ENCODE results near the gene TSPEAR.

DNA sequence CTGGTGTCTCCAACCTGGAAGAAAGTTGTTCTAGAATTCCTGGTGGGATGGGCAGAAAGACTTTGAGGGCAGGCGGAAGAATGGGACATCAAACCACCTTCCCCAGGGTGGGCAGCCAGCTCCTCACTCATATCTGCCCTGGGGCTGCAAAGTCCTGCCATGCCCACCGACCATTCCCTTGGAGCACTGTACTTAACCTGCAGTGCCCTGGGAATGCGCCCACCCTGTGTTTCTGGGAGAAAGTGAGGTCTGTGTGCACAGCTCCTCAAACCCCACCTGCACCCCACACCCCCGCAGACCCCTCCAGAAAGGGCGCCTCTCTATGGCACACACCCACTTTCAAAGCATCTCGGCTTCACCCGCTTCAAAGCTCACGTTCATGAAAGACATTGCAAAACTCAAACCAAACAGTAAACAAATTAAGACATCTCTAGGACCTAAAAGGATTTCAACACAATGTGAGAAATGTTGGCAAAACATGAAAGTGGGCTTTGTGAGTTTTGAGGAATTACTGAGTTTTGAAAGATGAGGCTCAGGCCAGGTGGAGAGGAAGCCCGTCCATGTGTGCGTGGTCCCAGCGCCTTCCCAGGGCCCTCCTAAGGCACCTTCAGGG is 196.5 kb downstream of the TSPEAR start:
- TF ChIP-seq, protein P1, sequence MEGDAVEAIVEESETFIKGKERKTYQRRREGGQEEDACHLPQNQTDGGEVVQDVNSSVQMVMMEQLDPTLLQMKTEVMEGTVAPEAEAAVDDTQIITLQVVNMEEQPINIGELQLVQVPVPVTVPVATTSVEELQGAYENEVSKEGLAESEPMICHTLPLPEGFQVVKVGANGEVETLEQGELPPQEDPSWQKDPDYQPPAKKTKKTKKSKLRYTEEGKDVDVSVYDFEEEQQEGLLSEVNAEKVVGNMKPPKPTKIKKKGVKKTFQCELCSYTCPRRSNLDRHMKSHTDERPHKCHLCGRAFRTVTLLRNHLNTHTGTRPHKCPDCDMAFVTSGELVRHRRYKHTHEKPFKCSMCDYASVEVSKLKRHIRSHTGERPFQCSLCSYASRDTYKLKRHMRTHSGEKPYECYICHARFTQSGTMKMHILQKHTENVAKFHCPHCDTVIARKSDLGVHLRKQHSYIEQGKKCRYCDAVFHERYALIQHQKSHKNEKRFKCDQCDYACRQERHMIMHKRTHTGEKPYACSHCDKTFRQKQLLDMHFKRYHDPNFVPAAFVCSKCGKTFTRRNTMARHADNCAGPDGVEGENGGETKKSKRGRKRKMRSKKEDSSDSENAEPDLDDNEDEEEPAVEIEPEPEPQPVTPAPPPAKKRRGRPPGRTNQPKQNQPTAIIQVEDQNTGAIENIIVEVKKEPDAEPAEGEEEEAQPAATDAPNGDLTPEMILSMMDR (IDR thresholded peaks at IDR 0.05) = no peak
- TF ChIP-seq ZNF232 (CRISPR knock-in tag; IDR thresholded peaks at IDR 0.05) (no peak), CREM (CRISPR knock-in tag; IDR thresholded peaks at IDR 0.05) (no peak), SP1 (CRISPR knock-in tag; conservative IDR thresholded peaks at IDR 0.05) (no peak), GABPB1 (CRISPR knock-in tag; IDR thresholded peaks at IDR 0.05) (0 out of 2 replicates have a peak, but pooled peaks have one; percentile 30), CREB1 (CRISPR knock-in tag; IDR thresholded peaks at IDR 0.05) (no peak), ZNF317 (CRISPR knock-in tag; IDR thresholded peaks at IDR 0.05; ENCODE audit: borderline replicate concordance, low read depth) (no peak), TEAD4 (CRISPR knock-in tag; IDR thresholded peaks at IDR 0.05) (no peak)
- TF ChIP-seq, protein P2, sequence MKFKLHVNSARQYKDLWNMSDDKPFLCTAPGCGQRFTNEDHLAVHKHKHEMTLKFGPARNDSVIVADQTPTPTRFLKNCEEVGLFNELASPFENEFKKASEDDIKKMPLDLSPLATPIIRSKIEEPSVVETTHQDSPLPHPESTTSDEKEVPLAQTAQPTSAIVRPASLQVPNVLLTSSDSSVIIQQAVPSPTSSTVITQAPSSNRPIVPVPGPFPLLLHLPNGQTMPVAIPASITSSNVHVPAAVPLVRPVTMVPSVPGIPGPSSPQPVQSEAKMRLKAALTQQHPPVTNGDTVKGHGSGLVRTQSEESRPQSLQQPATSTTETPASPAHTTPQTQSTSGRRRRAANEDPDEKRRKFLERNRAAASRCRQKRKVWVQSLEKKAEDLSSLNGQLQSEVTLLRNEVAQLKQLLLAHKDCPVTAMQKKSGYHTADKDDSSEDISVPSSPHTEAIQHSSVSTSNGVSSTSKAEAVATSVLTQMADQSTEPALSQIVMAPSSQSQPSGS (CRISPR knock-in tag; IDR thresholded peaks at IDR 0.05; ENCODE audit: borderline replicate concordance, low read depth) = no peak
- TF ChIP-seq, protein P3, sequence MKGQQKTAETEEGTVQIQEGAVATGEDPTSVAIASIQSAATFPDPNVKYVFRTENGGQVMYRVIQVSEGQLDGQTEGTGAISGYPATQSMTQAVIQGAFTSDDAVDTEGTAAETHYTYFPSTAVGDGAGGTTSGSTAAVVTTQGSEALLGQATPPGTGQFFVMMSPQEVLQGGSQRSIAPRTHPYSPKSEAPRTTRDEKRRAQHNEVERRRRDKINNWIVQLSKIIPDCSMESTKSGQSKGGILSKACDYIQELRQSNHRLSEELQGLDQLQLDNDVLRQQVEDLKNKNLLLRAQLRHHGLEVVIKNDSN (CRISPR knock-in tag; IDR thresholded peaks at IDR 0.05) = no peak
- TF ChIP-seq, protein P4, sequence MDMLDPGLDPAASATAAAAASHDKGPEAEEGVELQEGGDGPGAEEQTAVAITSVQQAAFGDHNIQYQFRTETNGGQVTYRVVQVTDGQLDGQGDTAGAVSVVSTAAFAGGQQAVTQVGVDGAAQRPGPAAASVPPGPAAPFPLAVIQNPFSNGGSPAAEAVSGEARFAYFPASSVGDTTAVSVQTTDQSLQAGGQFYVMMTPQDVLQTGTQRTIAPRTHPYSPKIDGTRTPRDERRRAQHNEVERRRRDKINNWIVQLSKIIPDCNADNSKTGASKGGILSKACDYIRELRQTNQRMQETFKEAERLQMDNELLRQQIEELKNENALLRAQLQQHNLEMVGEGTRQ (CRISPR knock-in tag; IDR thresholded peaks at IDR 0.05) = no peak
- TF ChIP-seq, protein P5, sequence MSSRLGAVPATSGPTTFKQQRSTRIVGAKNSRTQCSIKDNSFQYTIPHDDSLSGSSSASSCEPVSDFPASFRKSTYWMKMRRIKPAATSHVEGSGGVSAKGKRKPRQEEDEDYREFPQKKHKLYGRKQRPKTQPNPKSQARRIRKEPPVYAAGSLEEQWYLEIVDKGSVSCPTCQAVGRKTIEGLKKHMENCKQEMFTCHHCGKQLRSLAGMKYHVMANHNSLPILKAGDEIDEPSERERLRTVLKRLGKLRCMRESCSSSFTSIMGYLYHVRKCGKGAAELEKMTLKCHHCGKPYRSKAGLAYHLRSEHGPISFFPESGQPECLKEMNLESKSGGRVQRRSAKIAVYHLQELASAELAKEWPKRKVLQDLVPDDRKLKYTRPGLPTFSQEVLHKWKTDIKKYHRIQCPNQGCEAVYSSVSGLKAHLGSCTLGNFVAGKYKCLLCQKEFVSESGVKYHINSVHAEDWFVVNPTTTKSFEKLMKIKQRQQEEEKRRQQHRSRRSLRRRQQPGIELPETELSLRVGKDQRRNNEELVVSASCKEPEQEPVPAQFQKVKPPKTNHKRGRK (CRISPR knock-in tag; IDR thresholded peaks at IDR 0.05; ENCODE audit: borderline replicate concordance) = no peak
- TF ChIP-seq, protein P6, sequence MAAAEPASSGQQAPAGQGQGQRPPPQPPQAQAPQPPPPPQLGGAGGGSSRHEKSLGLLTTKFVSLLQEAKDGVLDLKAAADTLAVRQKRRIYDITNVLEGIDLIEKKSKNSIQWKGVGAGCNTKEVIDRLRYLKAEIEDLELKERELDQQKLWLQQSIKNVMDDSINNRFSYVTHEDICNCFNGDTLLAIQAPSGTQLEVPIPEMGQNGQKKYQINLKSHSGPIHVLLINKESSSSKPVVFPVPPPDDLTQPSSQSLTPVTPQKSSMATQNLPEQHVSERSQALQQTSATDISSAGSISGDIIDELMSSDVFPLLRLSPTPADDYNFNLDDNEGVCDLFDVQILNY (CRISPR knock-in tag; IDR thresholded peaks at IDR 0.05) = no peak
- TF ChIP-seq, protein P7, sequence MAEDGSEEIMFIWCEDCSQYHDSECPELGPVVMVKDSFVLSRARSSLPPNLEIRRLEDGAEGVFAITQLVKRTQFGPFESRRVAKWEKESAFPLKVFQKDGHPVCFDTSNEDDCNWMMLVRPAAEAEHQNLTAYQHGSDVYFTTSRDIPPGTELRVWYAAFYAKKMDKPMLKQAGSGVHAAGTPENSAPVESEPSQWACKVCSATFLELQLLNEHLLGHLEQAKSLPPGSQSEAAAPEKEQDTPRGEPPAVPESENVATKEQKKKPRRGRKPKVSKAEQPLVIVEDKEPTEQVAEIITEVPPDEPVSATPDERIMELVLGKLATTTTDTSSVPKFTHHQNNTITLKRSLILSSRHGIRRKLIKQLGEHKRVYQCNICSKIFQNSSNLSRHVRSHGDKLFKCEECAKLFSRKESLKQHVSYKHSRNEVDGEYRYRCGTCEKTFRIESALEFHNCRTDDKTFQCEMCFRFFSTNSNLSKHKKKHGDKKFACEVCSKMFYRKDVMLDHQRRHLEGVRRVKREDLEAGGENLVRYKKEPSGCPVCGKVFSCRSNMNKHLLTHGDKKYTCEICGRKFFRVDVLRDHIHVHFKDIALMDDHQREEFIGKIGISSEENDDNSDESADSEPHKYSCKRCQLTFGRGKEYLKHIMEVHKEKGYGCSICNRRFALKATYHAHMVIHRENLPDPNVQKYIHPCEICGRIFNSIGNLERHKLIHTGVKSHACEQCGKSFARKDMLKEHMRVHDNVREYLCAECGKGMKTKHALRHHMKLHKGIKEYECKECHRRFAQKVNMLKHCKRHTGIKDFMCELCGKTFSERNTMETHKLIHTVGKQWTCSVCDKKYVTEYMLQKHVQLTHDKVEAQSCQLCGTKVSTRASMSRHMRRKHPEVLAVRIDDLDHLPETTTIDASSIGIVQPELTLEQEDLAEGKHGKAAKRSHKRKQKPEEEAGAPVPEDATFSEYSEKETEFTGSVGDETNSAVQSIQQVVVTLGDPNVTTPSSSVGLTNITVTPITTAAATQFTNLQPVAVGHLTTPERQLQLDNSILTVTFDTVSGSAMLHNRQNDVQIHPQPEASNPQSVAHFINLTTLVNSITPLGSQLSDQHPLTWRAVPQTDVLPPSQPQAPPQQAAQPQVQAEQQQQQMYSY (CRISPR knock-in tag; IDR thresholded peaks at IDR 0.05) = no peak
